ENCODE measurements around the gene MGAT2. TPM values are rescaled to one million over a fixed set of nuclear protein-coding genes. Genes with fewer than 3 reads are reported as not detected.

The MGAT2 gene
- total RNA-seq = 29.1 TPM

DNA sequence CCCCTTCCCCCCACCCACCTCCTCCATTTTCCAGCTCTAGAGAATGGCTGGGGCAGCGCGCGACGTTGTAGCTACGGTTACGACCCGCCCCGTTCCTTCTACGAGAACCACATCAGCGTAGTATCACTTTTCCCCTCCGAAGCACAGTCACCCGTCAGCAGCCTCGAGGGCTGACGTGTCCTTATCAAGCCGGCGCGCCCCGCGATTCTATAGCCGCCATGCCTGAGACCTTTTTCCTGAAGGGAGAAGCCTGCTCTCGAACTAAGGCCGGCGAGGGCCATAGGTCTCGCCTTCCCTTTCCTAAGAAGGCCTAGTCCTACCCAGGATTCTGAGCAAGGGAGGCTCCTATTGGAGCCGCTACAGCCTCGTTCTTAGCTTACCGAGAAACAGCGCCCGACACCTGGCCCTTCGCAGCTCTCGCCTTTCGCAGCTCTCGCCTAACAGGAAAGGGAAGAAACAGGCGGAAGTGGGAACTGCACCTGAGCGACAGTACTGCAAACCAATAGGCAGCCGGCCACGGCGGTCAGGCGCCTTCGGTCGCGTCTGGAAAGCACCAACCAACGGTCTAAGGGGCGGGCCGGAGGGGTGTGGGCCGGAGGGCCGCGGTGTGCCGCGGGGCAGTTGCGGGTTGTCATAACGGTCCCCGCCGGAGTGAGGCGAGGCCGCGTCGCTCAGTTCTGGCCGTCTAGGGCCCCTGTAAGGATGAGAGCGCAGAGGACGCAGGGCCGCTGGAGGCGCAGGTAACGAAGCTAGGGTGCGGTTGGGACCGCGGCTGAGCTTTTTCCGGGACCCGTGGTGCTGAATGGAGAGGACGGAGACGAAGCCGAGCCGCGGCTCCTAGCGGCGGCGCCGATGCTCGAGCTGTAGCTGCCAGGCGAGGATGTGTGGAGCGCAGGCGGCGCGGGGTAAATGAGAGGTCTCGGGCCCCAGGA is at the start of gene MGAT2, which contains the start of gene RPL36AL:
Gene MGAT2 (plus strand): TSS at position 618 of the 932 bp plus-strand sequence. CDS start 470 bp downstream, outside the sequence.
Gene RPL36AL (minus strand): TSS at position 445 of the 932 bp plus-strand sequence. CDS start 1,522 bp downstream, outside the sequence.

DNA sequence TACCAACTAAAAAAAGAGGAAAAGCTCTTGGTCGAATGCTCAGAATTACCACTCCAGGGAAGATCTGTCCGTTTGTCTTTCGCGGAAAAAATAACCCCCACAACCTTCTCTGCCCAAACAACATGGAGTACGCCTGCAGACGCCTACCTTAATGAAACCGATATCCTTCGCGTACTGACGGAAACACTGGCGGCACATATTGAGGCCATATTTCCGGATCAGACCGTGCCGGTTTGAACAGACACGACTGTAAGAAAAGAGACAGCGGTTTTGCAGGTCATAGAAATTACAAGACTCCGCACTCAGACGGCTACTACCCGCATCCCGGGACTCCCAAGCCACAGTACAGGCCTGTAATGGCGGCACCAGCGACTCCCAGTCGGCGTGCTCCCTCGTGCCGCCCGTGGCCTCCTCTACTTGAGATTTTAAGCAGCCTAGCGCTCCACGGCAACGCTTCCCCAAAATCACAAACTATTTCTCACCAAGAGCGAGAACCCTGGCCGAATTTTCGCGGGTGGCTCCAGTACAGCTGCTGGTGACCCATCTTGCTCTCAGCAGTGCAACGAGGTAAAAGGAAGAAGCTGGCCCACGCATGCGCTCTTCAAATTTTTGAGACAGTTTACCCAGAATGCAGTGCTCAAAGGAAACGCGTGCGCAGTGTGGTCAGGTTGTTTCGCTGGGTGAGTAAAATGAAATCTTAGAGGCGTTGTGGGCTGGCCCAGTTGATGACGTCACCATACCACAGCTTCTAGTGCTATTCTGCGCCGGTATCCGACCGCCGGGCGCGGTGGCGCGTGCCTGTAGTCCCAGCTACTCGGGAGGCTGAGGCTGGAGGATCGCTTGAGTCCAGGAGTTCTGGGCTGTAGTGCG is 34.6 kb upstream of the MGAT2 start, which contains the start of gene RPS29:
Gene RPS29 (minus strand): TSS at position 578 of the 870 bp plus-strand sequence. CDS start 34 bp downstream, at position 544.

DNA sequence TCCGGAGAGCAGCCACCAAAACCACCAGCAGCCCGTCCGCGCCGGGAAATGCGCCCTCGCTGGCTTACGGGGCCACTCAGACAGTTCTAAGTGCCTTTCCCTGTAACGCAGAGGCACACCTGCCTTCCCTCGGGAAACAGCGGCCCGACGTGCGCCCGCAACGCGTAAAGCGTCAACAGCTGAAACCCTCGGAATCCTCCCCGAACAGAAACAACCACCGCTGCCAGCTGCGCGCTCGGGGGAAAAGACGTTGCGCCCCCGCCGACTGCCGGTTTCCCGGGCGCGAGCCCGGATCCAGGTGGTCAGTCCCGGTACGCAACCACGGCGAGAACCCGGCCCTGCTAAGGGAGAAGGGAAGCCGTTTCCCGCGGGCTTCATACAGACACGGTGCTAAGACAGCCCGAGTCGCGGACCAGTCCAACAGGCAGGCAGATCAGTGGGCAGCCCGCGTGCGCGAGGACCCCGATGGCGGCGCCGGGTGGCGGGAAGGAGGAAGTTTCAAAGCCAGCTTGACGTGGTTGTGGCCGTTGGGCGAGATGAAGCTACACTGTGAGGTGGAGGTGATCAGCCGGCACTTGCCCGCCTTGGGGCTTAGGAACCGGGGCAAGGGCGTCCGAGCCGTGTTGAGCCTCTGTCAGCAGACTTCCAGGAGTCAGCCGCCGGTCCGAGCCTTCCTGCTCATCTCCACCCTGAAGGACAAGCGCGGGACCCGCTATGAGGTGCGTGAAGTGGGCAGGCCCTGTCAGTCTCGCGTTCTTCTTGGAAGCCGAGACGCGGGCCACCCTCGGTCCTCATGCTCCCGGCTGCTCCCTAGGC is 21.9 kb upstream of the MGAT2 start, which contains the start of gene LRR1:
Gene LRR1 (plus strand): TSS at position 456 of the 816 bp plus-strand sequence. CDS start 81 bp downstream, at position 537.

DNA sequence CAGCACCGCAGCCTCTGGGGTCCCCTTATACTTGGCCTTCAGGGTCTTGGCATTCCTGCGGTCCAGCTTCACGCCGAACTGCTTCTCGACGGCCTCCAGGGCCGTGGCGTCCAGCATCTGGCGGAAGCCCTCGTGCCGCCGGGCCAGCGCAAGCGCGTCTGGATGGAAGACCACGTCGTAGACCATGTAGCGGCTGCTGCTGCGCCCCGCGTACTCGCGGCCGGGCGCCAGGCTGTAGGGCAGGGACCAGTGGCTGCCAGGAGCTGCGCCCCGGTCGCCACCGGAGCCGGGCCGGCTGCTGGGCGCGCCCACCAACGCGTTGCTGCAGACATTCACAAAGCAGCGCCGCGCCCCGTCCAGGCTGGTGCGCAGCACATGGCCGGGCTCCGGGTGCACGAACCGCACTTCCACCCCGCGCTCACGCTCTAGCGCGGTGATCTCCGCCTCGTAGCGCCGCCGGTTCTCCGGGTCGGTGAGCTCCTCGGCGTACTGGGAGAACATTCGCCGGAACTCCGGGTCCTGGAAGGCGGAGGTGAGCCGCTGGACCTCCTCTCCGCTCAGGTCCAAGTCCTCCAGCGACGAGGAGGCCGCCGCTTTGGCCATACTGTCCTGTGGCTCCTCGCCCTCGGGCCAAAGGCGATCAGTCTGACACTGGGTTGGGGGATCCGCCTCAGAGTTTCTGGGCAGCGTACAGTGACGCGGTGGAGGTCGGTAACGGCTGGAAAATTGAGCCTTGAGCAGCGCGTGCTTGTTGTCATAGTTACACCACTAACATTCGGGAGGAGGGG is 14.1 kb downstream of the MGAT2 start, which contains the start of gene DNAAF2:
Gene DNAAF2 (minus strand): TSS at position 698 of the 788 bp plus-strand sequence. CDS start 95 bp downstream, at position 603.

Small RNA genes lying within 50 kb of the gene (small RNA-seq; reads per million reads assigned to genes)
- gene AL139099.3 (ENCODE audit: low replicate concordance) (not detected), gene AL139099.4 (ENCODE audit: low replicate concordance) (not detected), gene RF00019 (ENCODE audit: low replicate concordance) (not detected)

Other genes with a start within 250 kb of the MGAT2 start
- gene RPS29, start 34.4 kb upstream of the MGAT2 start, total RNA-seq = 1,735 TPM
- gene LRR1, start 21.9 kb upstream of the MGAT2 start, total RNA-seq = 4.7 TPM
- 102 TPM for gene RPL36AL, start 173 bp upstream of the MGAT2 start, total RNA-seq
- 13.1 TPM for gene DNAAF2, start 14.4 kb downstream of the MGAT2 start, total RNA-seq
- 9.4 TPM for gene POLE2, start 67.4 kb downstream of the MGAT2 start, total RNA-seq
- 16.6 TPM for gene KLHDC1, start 72.3 kb downstream of the MGAT2 start, total RNA-seq
- gene KLHDC2, start 147.4 kb downstream of the MGAT2 start, total RNA-seq = 155 TPM
- 187 TPM for gene NEMF, start 232.0 kb downstream of the MGAT2 start, total RNA-seq

Data from parietal lobe (tissue), 2 donors.